ENCODE measurements around the gene KRT71.
"Not testable (repeated sequence)": the region's sequence is repeated elsewhere in the genome, so short reads cannot be mapped to it uniquely, and the experiment has no call there.

The KRT71 gene

GRCh38 chr12:52552681-52553195 lies at the start of gene KRT71:
TSS of gene KRT71 (minus strand) at chr12:52553145. CDS start at chr12:52553077, 68 bp downstream.
- DNase-seq (ENCODE audit: low read depth in 2 of 2), result no peak

- no peak for DNase-seq (ENCODE audit: low read depth in 2 of 2)
Measured at GRCh38 chr12:52602552-52602951, 49.6 kb upstream of the KRT71 start.

GRCh38 chr12:52601671-52602070 lies 48.7 kb upstream of the KRT71 start:
- no peak for DNase-seq (ENCODE audit: low read depth in 2 of 2)

- DNase-seq (ENCODE audit: low read depth in 2 of 2), result no peak
Measured at GRCh38 chr12:52600941-52601481, 48.1 kb upstream of the KRT71 start, which contains the start of gene KRT72. TSS of gene KRT72 (minus strand) at chr12:52601463. CDS start at chr12:52601452, 11 bp downstream.

GRCh38 chr12:52600475-52600874 lies 47.5 kb upstream of the KRT71 start:
- no peak for DNase-seq (ENCODE audit: low read depth in 2 of 2)

GRCh38 chr12:52600071-52600470 lies 47.1 kb upstream of the KRT71 start:
- DNase-seq (ENCODE audit: low read depth in 2 of 2), result no peak

GRCh38 chr12:52598966-52599365 lies 46.0 kb upstream of the KRT71 start:
- no peak for DNase-seq (ENCODE audit: low read depth in 2 of 2)

GRCh38 chr12:52594237-52594636 lies 41.3 kb upstream of the KRT71 start:
- not testable (repeated sequence) for DNase-seq (ENCODE audit: low read depth in 2 of 2)

- no peak for DNase-seq (ENCODE audit: low read depth in 2 of 2)
Measured at GRCh38 chr12:52591521-52591920, 38.6 kb upstream of the KRT71 start.

- no peak for DNase-seq (ENCODE audit: low read depth in 2 of 2)
Measured at GRCh38 chr12:52590021-52590420, 37.1 kb upstream of the KRT71 start.

- DNase-seq (ENCODE audit: low read depth in 2 of 2), result no peak
Measured at GRCh38 chr12:52587563-52587962, 34.6 kb upstream of the KRT71 start.

- DNase-seq (ENCODE audit: low read depth in 2 of 2), result peak; percentile 24 to 36
Measured at GRCh38 chr12:52585946-52586345, 33.0 kb upstream of the KRT71 start.

GRCh38 chr12:52585066-52585465 lies 32.1 kb upstream of the KRT71 start:
- DNase-seq (ENCODE audit: low read depth in 2 of 2), result no peak

- no peak for DNase-seq (ENCODE audit: low read depth in 2 of 2)
Measured at GRCh38 chr12:52584156-52584682, 31.3 kb upstream of the KRT71 start.

GRCh38 chr12:52582971-52583456 lies 30.1 kb upstream of the KRT71 start:
- peak in 1 of 2 donors; percentile 28 for DNase-seq (ENCODE audit: low read depth in 2 of 2)

- no peak for DNase-seq (ENCODE audit: low read depth in 2 of 2)
Measured at GRCh38 chr12:52582486-52582885, 29.5 kb upstream of the KRT71 start.

GRCh38 chr12:52581481-52581880 lies 28.5 kb upstream of the KRT71 start:
- no peak for DNase-seq (ENCODE audit: low read depth in 2 of 2)

GRCh38 chr12:52581066-52581465 lies 28.1 kb upstream of the KRT71 start:
- no peak for DNase-seq (ENCODE audit: low read depth in 2 of 2)

- DNase-seq (ENCODE audit: low read depth in 2 of 2), result no peak
Measured at GRCh38 chr12:52580496-52580895, 27.6 kb upstream of the KRT71 start.

GRCh38 chr12:52579468-52580465 lies 26.8 kb upstream of the KRT71 start:
- no peak for DNase-seq (ENCODE audit: low read depth in 2 of 2)

GRCh38 chr12:52578469-52578868 lies 25.5 kb upstream of the KRT71 start:
- no peak for DNase-seq (ENCODE audit: low read depth in 2 of 2)

- no peak for DNase-seq (ENCODE audit: low read depth in 2 of 2)
Measured at GRCh38 chr12:52577316-52577715, 24.4 kb upstream of the KRT71 start.
